HG03103 (cell line): Measurements from ENCODE around the gene STOML3.

Experiments used
- ATAC-seq: cut with Tn5 transposase; IDR thresholded peaks from one replicate; pipeline ENCODE4 v1.9.1; 2021; ENCODE audit warnings: low read depth; ENCODE audit not compliant: unreplicated experiment

Gene STOML3

DNA sequence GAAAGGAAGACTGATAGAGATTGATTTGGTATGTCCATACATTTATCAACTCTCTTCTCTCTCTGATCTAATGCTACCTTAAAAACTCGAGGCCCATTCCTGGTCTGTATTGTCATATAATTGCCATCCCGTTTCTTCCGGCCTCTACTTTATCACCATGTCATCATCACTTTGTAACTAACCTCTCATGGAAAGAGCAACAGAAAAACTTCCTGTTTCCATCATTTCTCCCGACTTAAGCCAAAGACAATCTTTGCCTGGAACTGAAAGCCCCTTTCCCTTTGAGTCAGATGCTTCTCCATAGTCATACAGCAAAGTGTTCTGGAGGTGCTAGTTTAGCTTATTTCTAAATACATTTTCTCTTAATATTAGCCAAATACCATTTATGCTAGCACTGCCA is 2.8 kb upstream of the STOML3 start:
- ATAC-seq: no peak

DNA sequence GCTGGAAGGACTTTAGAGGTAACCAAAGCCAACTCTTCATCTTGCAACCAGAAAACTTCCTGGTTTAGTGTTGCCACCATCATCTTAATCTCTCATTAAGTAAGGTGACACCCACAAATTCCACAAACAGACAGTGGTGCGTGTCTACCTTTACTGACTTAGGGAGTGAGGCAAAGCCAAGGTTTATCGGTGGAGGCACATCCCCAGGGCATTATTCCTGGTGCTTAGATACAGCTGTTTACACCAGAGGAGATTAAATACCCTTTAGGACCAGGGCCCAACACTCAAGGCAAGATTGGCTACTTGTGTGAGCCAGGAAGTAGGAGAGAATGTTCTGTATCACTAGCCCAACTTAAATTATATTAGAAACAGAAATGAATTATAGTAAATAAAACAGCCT is 9.5 kb downstream of the STOML3 start:
- no peak for ATAC-seq

DNA sequence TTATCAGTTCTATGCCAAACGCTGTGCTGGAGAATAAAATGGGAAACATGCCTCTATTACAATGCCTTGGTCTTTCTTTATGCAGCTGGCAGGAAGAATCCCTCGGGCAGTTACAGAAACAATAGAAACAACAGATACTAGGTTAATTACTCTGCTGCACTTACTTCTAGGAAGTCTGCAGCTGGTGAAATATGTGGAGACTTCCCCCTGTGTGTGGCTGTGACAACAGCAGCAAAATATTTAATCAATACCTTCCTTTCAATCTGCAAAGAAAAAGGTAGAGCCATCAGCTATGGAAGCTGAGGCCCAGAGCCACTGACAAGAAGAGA is 9.9 kb downstream of the STOML3 start:
- ATAC-seq: no peak

DNA sequence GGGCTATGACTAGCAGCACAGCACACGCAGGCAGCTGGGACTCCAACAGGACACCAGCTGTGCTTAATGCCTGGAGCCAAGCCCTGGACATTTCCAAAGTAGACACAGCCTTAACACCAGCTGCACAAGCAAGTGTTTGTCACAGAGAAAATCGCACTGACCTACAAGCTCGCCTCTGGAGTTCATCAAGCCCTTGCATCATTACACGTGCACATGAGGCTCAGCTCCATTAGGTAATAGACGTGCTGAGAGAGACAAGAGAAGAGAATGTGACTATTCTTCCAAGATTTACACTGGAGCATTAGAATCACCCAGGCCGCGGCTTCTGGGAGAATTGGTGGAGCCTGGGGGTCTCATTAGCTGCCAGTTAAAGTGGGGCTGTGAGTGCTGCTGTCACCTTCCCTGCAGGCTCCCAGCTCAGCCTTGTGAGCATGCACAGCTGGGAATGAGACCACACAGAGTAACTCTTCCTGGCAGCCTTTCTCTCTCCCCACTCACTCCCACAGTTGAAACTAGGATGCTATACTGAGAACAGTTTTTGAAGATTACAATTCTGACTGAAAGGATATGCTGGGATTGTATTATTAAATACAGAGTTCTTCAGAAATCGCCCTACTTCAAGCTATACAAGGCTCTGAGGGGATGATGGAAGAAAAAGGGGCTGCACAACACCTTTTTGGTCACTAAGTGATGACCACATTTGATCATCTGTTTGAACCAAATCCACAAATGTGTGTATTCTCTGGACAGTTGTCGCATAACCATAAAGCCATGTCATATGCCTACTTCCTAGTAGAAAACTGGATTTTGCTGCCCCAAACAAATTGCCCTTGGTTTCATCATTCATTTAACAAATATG is 10.5 kb downstream of the STOML3 start:
- no peak for ATAC-seq

DNA sequence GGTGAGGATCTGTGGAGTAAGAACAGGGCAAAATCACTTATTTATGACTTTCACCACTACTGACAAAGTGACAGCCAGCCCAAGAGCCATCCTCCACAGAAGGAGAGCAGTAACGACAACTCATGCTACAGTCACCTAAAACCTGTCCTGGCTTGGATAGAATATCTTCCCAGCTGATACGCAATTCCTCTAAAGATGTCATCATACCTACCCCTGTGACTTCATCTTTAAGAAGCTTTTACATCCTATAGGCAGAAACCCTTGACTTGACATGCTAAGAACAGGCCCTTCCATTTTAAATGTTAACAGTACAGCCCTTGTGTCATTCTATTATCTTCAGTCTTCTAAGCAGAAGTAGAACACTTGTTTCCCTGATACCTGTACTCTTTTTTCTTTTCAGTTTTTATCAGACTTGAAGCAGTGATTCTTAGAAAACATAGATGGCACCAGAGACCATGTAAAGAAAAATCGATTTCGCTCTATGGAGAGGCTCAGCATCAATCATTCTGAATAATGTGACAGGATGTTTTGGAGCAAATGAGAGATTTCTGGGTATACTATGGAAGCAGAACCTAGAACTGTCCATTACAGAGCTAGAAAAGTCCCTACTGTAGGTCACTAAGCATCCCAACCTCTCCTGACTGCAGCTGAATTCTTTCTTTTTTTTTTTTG is 20.1 kb downstream of the STOML3 start:
- ATAC-seq: no peak

DNA sequence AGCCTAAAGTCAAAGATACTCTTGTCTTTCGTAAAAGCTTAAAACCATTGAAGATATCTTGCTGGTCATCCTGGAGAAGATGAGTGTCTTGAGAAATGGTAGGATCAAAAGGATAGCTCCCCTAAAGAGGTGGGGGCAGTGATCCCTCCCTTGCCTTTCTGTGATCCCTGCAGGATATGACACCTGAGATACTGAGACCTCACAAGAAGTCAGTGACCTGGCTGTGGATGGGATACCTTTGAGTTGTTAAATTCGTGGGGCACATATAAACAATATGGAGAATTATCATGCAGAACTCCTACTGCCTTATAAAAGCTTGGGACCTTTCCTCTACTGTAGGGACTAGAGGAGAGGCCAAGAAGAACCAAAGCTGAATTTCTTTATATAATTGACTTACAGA is 21.4 kb downstream of the STOML3 start:
- no peak for ATAC-seq

DNA sequence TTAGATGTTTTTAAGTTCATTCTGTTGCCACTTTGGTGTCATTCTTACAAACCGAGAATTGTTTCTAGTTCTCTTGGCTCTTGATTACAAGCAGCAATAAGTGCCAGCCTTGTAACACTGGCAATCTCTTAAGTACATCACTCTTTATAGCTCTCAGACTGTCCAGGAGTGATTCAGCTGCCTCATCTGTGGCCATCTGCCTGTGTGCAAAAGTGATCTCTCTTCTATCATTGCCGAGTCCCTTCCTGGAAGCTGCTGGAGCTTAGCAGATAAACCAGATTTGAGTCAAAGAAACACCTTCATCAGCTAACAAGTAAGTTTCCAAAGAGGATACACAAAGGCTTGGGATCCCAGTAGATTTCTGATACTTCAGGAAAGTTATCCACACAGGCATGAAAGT is 23.2 kb downstream of the STOML3 start:
- no peak for ATAC-seq

DNA sequence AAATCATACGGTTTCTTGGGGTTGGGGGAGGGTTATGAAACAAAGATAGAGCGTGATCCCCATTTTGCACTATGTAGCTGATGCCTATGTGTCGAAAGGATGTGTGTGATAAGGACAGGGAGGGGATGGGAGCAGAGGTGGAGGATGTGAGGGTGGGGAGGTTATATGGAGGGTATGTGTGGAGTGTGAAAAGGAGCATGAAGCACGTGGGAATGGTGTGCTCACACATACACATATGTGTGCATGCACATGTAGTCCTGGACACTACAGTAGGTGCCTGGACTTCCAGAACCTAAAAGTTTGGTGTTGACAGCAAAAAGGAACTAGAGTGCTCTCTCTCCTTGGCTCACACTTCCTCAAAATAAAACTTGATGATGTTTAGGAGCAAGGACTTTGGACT is 25.4 kb downstream of the STOML3 start:
- ATAC-seq: no peak

DNA sequence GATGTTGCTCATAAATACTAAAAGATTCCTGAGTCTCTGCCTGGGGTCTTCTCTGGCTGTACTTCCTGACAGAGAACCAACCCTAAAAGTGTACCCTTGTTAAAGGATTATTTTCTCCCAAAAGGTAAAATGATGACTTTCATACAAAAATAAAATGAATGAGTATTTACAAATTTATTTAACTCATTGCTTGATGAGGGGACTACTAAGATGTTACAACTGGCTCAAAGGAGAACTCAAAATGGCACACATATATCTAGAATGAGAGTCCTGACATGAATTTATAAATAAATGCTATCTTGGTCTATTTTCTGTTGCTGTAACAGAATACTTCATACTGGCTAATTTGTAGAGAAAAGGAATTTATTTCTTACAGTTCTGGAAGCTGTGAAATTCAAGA is 30.5 kb downstream of the STOML3 start:
- ATAC-seq: no peak

DNA sequence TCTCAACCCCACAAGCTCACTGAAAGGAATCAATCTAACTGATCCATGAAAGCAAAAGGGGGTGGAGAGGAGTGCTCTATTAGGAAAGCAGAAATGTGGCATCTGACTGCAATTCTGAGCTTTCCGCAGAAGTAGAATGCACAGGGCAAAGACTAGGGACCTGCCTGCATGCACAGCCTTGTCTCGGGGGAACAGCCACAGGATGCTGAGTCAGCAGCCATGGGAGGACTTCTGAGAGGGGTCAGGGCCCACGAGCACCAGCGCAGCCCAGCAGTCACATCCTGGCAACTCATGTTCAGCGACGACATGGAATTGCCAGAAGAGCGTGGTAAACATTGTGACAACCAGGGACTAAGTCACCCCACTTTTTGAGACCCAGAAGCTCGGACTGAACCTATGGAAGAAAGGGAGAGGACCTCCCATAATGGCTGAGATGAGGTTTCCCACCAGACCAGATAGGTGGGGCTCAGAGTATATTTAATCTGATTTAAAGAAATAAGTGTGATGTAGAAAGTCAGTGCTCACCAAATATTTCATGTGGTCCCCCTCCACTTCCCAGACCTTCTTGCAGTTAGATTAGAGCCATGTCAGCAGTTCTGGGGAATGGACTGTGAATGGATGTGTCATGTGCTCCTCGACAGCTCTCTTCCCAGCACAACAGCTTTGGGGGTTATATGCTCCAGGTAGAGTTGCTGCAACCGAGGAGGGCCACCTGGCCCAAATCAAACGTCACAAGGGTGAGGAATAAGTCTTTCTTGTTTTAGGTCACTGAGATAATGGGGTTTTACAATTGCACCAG is 32.6 kb downstream of the STOML3 start:
- ATAC-seq: no peak

DNA sequence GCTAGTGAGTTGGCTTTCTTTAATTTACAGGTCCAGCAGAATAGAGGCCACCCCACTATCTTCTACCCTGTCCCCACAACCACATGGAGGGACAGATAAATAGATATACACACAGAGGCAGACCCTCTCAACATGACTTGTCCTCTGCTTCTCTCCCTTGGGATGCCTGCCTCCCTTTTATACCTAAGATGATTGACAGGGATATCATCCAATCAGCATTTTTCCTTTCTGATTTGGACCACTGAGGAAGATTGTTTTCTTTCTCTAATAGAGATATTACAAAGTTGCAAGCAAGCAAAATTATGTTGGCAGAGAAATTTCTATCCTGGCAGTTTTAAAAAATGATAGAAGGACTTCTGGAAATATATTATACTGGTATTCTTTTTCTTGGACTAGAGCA is 35.8 kb downstream of the STOML3 start:
- ATAC-seq: no peak

DNA sequence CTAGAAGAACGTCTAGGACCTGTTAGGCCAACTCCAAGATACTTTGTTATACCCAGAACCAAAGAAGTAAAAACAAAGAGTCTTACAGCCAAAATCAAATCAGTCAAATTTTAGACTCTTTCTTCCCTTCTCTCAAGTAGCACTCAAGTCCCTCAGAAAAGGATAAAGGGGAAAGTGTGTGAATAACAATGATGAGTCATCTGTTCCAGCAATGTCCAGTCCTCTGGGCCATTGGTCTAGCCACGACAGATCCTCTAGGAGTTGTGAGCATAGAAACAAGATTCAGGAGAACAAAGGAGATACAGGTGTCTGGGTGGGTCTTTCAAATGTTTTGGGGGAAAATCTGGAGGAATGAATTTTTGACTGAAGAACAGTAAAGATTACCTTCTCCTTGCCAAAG is 36.3 kb downstream of the STOML3 start:
- ATAC-seq: no peak

DNA sequence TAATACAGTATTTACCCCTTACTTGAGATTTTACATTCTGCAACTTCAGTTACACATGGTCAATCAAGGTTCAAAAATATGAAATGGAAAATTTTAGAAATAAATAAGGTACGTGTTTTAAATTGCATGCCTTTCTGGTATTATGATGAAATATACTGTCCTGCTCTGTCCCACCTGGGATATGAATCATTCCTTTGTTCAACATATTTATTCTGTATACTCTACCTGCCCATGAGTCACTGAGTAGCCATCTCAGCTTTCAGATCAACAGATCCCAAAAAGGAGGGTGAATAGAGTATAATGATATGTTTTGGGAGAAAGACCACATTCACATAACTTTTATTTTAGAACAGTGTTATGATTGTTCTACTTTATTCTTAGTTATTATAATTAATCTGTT is 37.8 kb downstream of the STOML3 start:
- ATAC-seq: no peak

DNA sequence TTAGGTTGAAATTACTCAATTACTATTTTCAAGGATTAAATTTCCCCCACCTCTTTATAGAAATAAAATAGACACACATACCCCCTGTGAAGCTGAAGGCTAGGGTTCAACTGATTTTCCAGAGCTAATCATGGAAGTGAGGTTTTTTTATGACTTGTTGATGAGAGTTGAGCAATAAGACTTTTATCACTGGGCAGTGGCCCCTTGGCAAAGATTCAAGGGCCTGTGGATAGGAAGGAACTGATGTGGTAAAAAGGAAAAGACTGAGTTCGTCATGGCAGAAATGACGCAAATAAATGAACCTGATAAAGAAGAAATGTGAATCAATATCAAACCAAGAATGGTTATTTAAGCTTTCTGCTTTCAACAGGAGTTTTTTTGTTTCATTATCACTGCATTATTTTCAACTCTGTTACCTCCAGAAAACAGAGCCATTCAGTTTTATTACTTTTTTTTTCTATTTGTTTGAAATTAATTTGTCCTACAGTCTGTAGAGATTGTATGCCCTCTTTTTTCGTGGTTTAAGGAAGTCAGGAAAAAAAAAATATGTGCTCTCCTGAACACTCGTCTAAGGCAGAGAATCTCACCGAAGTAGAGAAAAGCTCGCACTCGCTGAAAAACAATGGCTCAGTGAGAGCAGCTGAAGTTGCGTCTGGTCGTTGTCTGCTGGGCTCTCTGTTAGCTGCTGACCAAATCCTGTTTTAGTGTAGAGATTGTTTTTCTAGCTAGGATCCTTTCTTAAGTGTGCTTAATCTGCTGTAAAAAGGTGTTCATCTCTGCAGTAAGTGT is 38.9 kb downstream of the STOML3 start:
- ATAC-seq: no peak

DNA sequence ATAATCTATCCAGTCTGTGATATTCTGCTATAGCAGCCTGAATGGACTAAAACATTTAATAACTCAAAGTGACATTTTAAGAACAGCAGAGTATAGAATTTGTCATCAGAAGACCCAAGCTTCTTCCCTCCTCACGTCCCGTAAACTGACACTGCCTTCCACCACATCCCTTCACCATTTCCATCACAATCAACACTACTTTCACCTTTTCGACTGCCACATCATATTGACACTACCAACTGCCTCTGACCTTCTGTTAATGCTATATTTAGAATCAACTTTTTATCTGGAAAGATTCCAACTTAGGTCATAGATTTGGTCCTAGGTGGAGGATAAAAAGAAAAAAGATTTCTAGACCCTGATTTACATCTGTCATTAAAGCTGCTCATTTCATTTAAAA is 39.6 kb downstream of the STOML3 start:
- ATAC-seq: no peak

DNA sequence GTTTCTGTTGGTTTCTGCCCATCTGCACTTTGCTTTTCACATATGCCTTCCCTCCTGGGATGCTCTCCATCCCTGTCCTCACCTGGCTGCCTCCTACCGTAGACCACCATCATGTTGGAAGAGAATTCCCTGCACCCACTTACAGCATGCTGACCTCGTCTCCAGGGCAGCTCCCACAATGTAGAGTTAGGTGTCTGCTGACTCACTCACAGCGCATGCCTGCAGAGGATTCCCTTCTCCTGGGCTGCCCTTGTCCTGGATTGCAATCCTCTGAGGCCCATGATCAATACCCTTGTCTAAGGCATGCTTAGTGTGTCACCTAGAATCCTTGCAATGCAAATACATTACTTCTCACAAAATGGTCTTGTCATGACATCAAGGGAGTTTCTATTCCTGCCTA is 43.6 kb downstream of the STOML3 start:
- ATAC-seq: no peak

DNA sequence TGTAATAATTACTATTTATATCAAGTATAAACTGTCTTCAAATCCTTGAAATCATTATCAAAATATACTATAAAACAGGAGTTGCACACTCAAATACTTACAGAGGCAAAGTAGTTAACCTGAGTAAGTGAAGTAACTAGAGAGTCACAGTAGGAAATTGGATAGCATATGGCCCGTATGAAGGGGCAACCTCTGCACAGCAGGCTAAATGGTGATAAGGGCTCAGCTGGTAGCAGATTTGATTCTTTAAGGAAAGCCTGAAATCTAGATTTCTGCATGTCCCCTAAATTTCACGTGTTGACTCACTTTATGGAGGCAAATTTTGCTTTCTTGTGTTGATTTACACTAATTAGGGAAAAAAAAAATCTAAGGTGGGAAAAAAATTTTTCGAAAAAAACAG is 46.4 kb downstream of the STOML3 start:
- ATAC-seq: no peak

DNA sequence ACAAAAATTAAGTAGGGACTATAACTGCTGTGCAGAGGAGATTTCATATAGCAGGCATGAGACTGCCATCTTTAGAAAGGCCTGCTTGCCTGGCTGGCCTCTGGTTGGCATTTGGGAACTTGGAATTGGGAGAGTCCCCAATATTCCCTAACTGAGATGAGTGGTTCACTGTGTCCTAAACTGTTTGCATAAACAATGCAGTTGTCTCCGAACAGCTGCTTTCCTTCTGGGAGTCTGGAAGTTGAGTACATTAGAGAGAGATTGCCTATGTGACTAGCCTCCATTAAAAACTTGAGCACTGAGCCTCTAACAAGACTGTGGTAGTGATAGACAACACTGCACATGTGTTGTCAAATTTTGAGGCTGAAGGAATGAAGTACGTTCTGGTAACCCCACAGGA is 47.4 kb downstream of the STOML3 start:
- ATAC-seq: no peak

DNA sequence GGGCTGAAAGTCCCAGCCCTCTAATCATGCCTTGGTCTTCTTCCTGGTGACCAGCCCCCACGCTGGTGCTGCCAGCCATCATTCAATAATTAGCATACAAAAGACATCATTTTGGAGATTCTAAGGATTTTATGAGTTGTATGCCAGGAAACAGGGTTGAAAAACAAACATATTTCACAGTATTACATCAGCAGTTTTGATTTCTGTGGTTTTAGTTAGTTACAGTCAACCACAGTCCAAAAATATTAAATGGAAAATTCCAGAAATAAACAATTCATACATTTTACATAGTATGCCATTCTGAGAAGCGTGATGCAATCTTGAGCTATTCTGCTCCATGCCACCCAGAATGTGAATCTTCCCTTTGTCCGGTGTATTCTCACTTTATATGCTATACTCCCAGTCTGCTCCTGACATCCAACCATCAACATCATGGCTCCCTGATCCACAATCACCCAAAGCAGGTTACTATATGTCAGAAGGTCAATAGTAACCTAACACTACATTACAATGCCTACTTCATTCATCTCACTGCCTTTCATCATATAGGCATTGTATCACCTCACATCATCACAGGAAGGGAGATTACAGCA is 49.2 kb downstream of the STOML3 start:
- ATAC-seq: no peak

DNA sequence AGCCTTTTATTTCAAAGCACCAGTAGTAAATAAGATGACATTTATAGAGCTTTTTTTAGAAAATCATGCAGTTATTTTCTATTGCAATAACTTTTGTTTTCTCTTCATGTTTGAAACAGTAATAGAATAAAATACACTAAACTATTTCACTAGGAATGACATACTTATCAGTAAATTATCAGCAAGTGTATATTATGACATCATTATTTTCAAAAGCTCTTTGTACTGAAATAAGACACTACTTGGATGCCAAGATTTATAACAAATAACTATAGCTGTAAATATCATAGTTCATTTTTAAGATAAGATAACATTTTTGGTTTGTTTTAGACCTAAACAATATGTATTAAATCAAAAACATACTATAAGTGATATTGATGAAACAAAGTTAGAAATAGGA is 56.8 kb downstream of the STOML3 start:
- ATAC-seq: no peak
